GM13976 (cell line): Measurements from ENCODE around the gene TMPRSS11E.
"Not testable (repeated sequence)": the region's sequence is repeated elsewhere in the genome, so short reads cannot be mapped to it uniquely, and the experiment has no call there.

ENCODE experiments used
- DNase-seq: peaks from one replicate; pipeline ENCODE4 v3.0.0; 2012; ENCODE audit warnings: low spot score
- CTCF ChIP-seq: IDR thresholded peaks from 2 replicates; pipeline ENCODE4 v1.5.1; 2012; ENCODE audit warnings: borderline replicate concordance, mild to moderate bottlenecking; ENCODE audit not compliant: insufficient read depth; ENCODE audit errors: extremely low read depth, missing control alignments, control extremely low read depth
- in situ Hi-C: fragments of 300-500 bp; cut with MboI; formaldehyde crosslinking; loops from one replicate; pipeline ENCODE4 v1.12.0; 2022; ENCODE audit warnings: low sequenced_read_pairs, mixed read lengths, inconsistent platforms; ENCODE audit not compliant: unreplicated experiment

Gene TMPRSS11E

GRCh38 chr4:68518889-68519288 is 71.6 kb downstream of the TMPRSS11E start:
- in situ Hi-C loops = no loop called here
- no peak for TF ChIP-seq CTCF
- DNase-seq = no peak

GRCh38 chr4:68520985-68521384 is 73.7 kb downstream of the TMPRSS11E start:
- no peak for TF ChIP-seq CTCF
- DNase-seq = no peak
- in situ Hi-C loops = no loop called here

- DNase-seq, in situ Hi-C loops: not testable (repeated sequence)
Measured at GRCh38 chr4:68522232-68522631, 75.0 kb downstream of the TMPRSS11E start.

GRCh38 chr4:68535974-68536373 is 88.7 kb downstream of the TMPRSS11E start:
- TF ChIP-seq CTCF = no peak
- in situ Hi-C loops = no loop called here
- DNase-seq = no peak

GRCh38 chr4:68536375-68536774 is 89.1 kb downstream of the TMPRSS11E start:
- in situ Hi-C loops = no loop called here
- no peak for DNase-seq
- TF ChIP-seq CTCF = no peak

- in situ Hi-C loops, DNase-seq: not testable (repeated sequence)
Measured at GRCh38 chr4:68542742-68543141, 95.5 kb downstream of the TMPRSS11E start.
